ENCODE data around the gene EFNA3.

The EFNA3 gene

DNA sequence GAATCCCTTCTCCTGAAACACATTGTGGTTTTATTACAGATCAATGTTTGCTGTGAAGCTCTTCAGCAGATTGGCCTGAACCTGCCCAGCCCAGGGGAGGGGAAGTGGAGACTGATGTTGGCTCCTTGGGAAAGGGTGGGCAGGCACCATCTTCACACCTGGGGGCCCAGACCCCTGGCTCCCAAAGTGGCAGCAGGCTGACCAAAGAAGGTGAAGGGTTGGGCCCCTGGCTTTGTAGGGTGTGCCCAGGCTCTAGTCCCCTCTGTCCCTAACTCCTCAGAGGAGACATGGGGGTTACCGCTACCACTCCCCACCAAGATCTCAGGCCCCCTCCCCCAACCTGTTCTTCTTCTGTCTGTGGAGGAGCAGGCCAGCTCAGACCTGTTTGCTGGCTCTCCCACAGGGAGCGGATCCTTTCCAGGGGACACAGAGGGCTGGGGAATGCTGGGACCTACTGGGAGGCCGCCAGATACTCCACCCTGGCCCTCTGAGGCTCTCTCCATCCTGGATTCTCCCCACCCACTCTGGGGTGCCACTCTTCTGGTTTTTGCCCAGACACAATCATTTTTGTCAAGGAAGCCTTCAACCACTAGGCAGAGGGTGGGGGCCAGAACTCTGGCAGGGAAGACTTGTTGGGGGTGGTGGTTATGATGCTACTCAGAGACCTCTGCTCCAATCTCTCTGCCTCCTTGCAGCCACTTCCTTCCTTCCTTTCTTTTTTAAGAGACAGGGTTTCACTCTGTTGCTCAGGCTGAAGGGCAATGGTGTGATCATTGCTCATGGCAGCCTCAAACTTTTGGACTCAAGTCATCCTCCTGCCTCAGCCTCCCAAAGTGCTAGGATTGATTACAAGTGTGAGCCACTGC is 5.0 kb upstream of the EFNA3 start:
- no peak overlapping the region for H3K4me3 ChIP-seq (replicated peaks; ENCODE audit: low read depth, low read length)
- TF ChIP-seq, protein P1, sequence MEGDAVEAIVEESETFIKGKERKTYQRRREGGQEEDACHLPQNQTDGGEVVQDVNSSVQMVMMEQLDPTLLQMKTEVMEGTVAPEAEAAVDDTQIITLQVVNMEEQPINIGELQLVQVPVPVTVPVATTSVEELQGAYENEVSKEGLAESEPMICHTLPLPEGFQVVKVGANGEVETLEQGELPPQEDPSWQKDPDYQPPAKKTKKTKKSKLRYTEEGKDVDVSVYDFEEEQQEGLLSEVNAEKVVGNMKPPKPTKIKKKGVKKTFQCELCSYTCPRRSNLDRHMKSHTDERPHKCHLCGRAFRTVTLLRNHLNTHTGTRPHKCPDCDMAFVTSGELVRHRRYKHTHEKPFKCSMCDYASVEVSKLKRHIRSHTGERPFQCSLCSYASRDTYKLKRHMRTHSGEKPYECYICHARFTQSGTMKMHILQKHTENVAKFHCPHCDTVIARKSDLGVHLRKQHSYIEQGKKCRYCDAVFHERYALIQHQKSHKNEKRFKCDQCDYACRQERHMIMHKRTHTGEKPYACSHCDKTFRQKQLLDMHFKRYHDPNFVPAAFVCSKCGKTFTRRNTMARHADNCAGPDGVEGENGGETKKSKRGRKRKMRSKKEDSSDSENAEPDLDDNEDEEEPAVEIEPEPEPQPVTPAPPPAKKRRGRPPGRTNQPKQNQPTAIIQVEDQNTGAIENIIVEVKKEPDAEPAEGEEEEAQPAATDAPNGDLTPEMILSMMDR (IDR thresholded peaks at IDR 0.05; ENCODE audit: low read depth, low read length, missing control alignments) = no peak

DNA sequence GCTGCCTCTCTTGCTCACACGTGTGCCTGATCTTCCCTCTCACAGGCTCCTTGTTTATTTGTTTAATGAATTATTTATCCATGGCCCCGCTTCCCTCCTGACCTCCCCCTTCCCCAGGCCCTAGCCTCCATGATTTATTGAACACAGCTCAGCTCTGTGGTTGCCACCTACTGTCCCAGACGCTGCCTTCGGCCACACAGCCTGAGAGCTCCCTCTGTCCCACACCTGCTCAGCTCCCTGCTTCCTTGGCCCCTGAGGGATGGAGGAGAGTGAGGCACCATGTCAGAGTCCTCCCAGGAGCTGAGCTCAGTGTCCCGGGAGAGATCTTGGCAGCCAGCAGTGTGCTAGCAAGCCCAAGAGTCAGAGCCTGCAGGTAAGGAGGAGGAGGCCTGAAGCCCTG is 3.1 kb upstream of the EFNA3 start:
- no peak overlapping the region for H3K4me3 ChIP-seq (replicated peaks; ENCODE audit: low read depth, low read length)
- TF ChIP-seq, protein P1 (IDR thresholded peaks at IDR 0.05; ENCODE audit: low read depth, low read length, missing control alignments) = no peak
- no peak for DNase-seq (ENCODE audit: extremely low read depth, low read depth)

More for the DNA sequence above, 5.0 kb upstream of the EFNA3 start:
- DNase-seq (ENCODE audit: extremely low read depth, low read depth) = no peak

DNA sequence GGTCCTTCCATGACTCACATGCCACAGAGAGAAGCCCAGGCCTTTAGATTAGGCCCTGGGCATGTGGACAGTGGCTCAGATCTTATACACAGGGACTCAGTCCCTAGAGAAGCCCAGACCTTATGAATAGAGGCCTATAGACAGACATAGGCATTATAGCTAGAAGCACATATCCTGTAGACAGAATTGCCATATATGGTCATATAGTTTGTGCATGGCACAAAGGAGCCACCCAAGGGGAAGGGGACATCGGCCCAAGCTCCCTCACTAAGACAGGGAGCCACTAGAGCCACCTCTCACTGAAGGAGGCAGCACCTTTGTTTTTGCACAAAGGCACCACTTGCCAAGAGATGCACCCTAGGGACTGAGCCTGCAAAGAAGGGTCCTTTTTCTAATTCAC is 2.3 kb upstream of the EFNA3 start:
- no peak for DNase-seq (ENCODE audit: extremely low read depth, low read depth)

DNA sequence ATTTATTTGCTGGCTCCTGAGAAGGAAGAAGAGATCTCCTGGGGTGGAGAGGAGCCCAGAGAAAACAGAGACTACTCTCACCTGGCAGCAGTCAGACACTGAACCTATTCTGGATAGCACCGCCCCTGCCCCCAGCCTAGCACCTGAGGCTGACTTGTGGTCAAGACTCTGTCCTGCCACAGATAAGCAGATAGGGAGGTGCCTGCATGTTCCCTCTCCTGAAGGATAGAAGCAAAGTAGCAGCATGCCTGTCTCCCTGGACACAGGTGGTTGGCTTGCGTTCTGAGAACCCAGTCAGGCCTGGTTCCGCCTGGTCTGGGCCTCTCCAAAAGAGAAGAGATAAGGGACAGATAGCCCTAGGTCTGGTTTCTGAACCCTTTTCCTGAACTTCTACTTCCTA is 1.3 kb upstream of the EFNA3 start:
- no peak for DNase-seq (ENCODE audit: extremely low read depth, low read depth)
- TF ChIP-seq, protein P1 (IDR thresholded peaks at IDR 0.05; ENCODE audit: low read depth, low read length, missing control alignments) = no peak

More for the DNA sequence above, 2.3 kb upstream of the EFNA3 start:
- TF ChIP-seq, protein P1 (IDR thresholded peaks at IDR 0.05; ENCODE audit: low read depth, low read length, missing control alignments) = no peak
- H3K4me3 ChIP-seq (replicated peaks; ENCODE audit: low read depth, low read length) = no peak overlapping the region

DNA sequence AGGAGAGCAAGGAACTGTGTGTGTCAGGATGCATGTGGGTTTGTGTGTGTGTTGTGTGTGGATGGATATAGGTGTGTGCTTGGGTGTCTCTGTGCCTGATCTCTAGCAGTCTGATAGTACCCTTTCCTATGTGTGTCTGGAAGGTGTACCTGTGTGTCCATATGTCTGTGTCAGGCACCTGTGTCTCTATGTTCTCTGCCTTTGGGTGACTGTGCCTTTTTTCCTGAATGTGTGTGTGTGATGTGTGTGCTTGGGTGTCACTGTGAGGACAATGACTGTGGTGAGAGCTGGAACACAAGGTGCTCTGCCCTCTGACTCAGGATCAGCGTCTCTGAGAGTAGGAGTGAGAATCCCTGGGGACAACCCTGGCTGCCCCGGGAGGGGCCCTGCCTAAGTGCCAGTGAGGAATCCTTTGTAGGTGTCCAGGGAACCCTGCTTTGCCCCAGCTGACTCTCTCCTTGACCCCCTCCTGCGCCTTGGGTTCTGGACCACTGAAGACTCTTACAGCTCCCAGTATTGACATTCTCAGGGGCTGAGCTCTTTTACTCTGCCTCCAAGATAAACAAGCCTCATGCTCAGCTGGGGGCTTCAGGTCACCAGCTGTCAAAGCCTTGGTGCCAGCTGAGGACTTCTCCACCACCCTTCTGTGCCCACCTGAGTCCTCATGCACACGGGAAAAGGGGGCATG is 735 bp upstream of the EFNA3 start:
- H3K4me3 ChIP-seq (replicated peaks; ENCODE audit: low read depth, low read length) = 0 out of 2 replicates have a peak overlapping the region, but pooled peaks have one; percentile 9
- TF ChIP-seq, protein P1 (IDR thresholded peaks at IDR 0.05; ENCODE audit: low read depth, low read length, missing control alignments) = no peak
- no peak for DNase-seq (ENCODE audit: extremely low read depth, low read depth)

More for the DNA sequence above, 1.3 kb upstream of the EFNA3 start:
- no peak overlapping the region for H3K4me3 ChIP-seq (replicated peaks; ENCODE audit: low read depth, low read length)

DNA sequence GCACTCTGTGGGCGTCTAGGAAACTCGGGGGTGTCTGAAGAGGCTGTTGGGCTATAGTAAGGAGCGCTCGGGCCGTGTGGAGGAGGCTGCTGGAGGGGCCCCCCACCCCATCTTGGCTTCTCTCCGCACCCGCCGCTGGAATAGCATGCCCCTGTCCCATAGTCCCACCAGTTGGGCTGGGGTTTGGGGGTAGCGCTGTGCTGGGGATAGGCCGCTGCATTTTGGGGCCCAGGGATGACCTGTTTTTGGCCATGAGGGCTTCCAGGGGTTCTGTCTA is 511 bp downstream of the EFNA3 start:
- 0 out of 2 replicates have a peak overlapping the region, but pooled peaks have one; percentile 11 for H3K4me3 ChIP-seq (replicated peaks; ENCODE audit: low read depth, low read length)
- DNase-seq (ENCODE audit: extremely low read depth, low read depth) = no peak
- TF ChIP-seq, protein P1 (IDR thresholded peaks at IDR 0.05; ENCODE audit: low read depth, low read length, missing control alignments) = no peak

Data from HFF-Myc (cell line).